Inflammatory macrophage treated with lipopolysaccharide for 4 hours (primary cell): ENCODE measurements around the gene KANSL3.
"Not testable (repeated sequence)": the region's sequence is repeated elsewhere in the genome, so short reads cannot be mapped to it uniquely, and the experiment has no call there.

Experiments
- DNase-seq: peaks from one replicate; pipeline ENCODE4 v3.0.0-alpha.2; 2020

KANSL3 gene

GRCh38 chr2:96638144-96639121 is at the start of gene KANSL3:
KANSL3 (minus strand) TSS chr2:96638312; CDS start chr2:96637135, 1,177 bp downstream.
- peak; percentile 96 for DNase-seq

GRCh38 chr2:96687266-96687665 is 49.2 kb upstream of the KANSL3 start:
- DNase-seq = no peak

GRCh38 chr2:96685577-96686459 is 47.7 kb upstream of the KANSL3 start:
- DNase-seq = no peak

GRCh38 chr2:96684883-96685576 is 46.9 kb upstream of the KANSL3 start:
- no peak for DNase-seq

- DNase-seq = no peak
Measured at GRCh38 chr2:96683972-96684820, 46.1 kb upstream of the KANSL3 start.

- DNase-seq = no peak
Measured at GRCh38 chr2:96683307-96683706, 45.2 kb upstream of the KANSL3 start.

- no peak for DNase-seq
Measured at GRCh38 chr2:96681540-96681939, 43.4 kb upstream of the KANSL3 start.

GRCh38 chr2:96680561-96681141 is 42.5 kb upstream of the KANSL3 start:
- no peak for DNase-seq

GRCh38 chr2:96679848-96680247 is 41.7 kb upstream of the KANSL3 start:
- no peak for DNase-seq

- DNase-seq = no peak
Measured at GRCh38 chr2:96669539-96670215, 31.6 kb upstream of the KANSL3 start.

- no peak for DNase-seq
Measured at GRCh38 chr2:96668771-96669170, 30.7 kb upstream of the KANSL3 start.

GRCh38 chr2:96665717-96666116 is 27.6 kb upstream of the KANSL3 start:
- not testable (repeated sequence) for DNase-seq

GRCh38 chr2:96665083-96665569 is 27.0 kb upstream of the KANSL3 start:
- peak; percentile 97 for DNase-seq

- DNase-seq = peak; percentile 67
Measured at GRCh38 chr2:96664366-96664925, 26.3 kb upstream of the KANSL3 start.

GRCh38 chr2:96663829-96664228 is 25.7 kb upstream of the KANSL3 start:
- no peak for DNase-seq

GRCh38 chr2:96663177-96663576 is 25.1 kb upstream of the KANSL3 start:
- no peak for DNase-seq

- no peak for DNase-seq
Measured at GRCh38 chr2:96662360-96662759, 24.2 kb upstream of the KANSL3 start.

- no peak for DNase-seq
Measured at GRCh38 chr2:96661324-96661723, 23.2 kb upstream of the KANSL3 start.

- DNase-seq = peak; percentile 74
Measured at GRCh38 chr2:96656540-96656939, 18.4 kb upstream of the KANSL3 start.

GRCh38 chr2:96655526-96655925 is 17.4 kb upstream of the KANSL3 start:
- peak; percentile 84 for DNase-seq
